ENCODE measurements around the gene TCF12. TPM values are rescaled to one million over a fixed set of nuclear protein-coding genes. Genes with fewer than 3 reads are reported as not detected.

Gene TCF12
- total RNA-seq, 1 donor from 2014 or later = 144 TPM

GRCh38 chr15:57167821-57168395, 249.5 kb downstream of the TCF12 start:
- Histone ChIP-seq H3K36me3 (no peaks in the 10 kb centered on the region), H3K4me1 (no peaks in the 10 kb centered on the region), H3K27ac (no peak overlapping the region), H3K9me3 (no peaks in the 10 kb centered on the region), H3K4me3 (no peak overlapping the region), H3K27me3 (no peaks in the 10 kb centered on the region)
- TF ChIP-seq CTCF (IDR thresholded peaks at IDR 0.05) = no peak
- intact Hi-C loops (cut with DNase I) = no loop called here
- DNase-seq (ENCODE audit: low spot score in 2 of 2) = no peak

GRCh38 chr15:57169643-57170042, 251.2 kb downstream of the TCF12 start:
- intact Hi-C loops (cut with DNase I) = no loop called here
- no peaks in the 10 kb centered on the region for H3K4me1 ChIP-seq
- TF ChIP-seq CTCF (IDR thresholded peaks at IDR 0.05) = no peak
- H3K27ac ChIP-seq = no peak overlapping the region
- H3K36me3 ChIP-seq = no peaks in the 10 kb centered on the region
- no peaks in the 10 kb centered on the region for H3K9me3 ChIP-seq
- no peaks in the 10 kb centered on the region for H3K27me3 ChIP-seq
- no peak for DNase-seq (ENCODE audit: low spot score in 2 of 2)
- H3K4me3 ChIP-seq = no peak overlapping the region

- Histone ChIP-seq H3K4me1 (no peaks in the 10 kb centered on the region), H3K27ac (no peak overlapping the region), H3K9me3 (no peaks in the 10 kb centered on the region), H3K4me3 (no peak overlapping the region), H3K36me3 (no peaks in the 10 kb centered on the region), H3K27me3 (no peaks in the 10 kb centered on the region)
- DNase-seq (ENCODE audit: low spot score in 2 of 2) = no peak
- TF ChIP-seq CTCF (IDR thresholded peaks at IDR 0.05) = no peak
- intact Hi-C loops (cut with DNase I) = no loop called here
These were observed 253.0 kb downstream of the TCF12 start for GRCh38 chr15:57171426-57171825.

- H3K27me3 ChIP-seq = no peaks in the 10 kb centered on the region
- no peaks in the 10 kb centered on the region for H3K9me3 ChIP-seq
- no peak for TF ChIP-seq CTCF (IDR thresholded peaks at IDR 0.05)
- no peak overlapping the region for H3K27ac ChIP-seq
- no peak overlapping the region for H3K4me3 ChIP-seq
- H3K36me3 ChIP-seq = no peaks in the 10 kb centered on the region
- no peaks in the 10 kb centered on the region for H3K4me1 ChIP-seq
- intact Hi-C loops (cut with DNase I) = no loop called here
- no peak for DNase-seq (ENCODE audit: low spot score in 2 of 2)
These were observed 254.5 kb downstream of the TCF12 start for GRCh38 chr15:57172925-57173324.

- intact Hi-C loops (cut with DNase I) = no loop called here
- TF ChIP-seq CTCF (IDR thresholded peaks at IDR 0.05) = no peak
- DNase-seq (ENCODE audit: low spot score in 2 of 2) = no peak
These were observed 264.6 kb downstream of the TCF12 start for GRCh38 chr15:57183041-57183440.

More at GRCh38 chr15:57183041-57183440, 264.6 kb downstream of the TCF12 start:
- Histone ChIP-seq H3K27me3 (no peaks in the 10 kb centered on the region), H3K4me3 (no peak overlapping the region), H3K27ac (no peak overlapping the region), H3K4me1 (no peaks in the 10 kb centered on the region), H3K36me3 (no peaks in the 10 kb centered on the region), H3K9me3 (no peaks in the 10 kb centered on the region)
